ENCODE results near the gene BCL2. TPM values are rescaled to one million over a fixed set of nuclear protein-coding genes. Genes with fewer than 3 reads are reported as not detected.
A peak's percentile ranks its signal among the peaks of the same experiment; 100 is the strongest.

The BCL2 gene
- total RNA-seq, 4 donors from 2014 or later = 14.3 to 34.8 (median 23.5) TPM

GRCh38 chr18:63177259-63177658 lies 142.3 kb downstream of the BCL2 start:
- Histone ChIP-seq H3K27ac (peak overlapping the region; percentile 83 to 87 (median 86)), H3K9me3 (no peaks in the 10 kb centered on the region), H3K4me1 (peaks cover 41 to 55% (median 46%) of the 10 kb centered on the region in 4 donors), H3K27me3 (no peaks in the 10 kb centered on the region), H3K4me3 (no peak overlapping the region), H3K36me3 (no peaks in the 10 kb centered on the region)
- TF ChIP-seq EP300 (IDR thresholded peaks at IDR 0.05; ENCODE audit: low read depth) = no peak
- no peak for TF ChIP-seq POLR2A (IDR thresholded peaks at IDR 0.05)
- no peak for TF ChIP-seq POLR2AphosphoS5 (IDR thresholded peaks at IDR 0.05)
- TF ChIP-seq CTCF (IDR thresholded peaks at IDR 0.05) = no peak
- WGBS, 2 donors (ENCODE audit: low coverage in 1 of 2) = 67% methylated on average over 6 of the region's 6 CpGs; no CpG with 5 or more reads in 1 of the 2 donors
- intact Hi-C loops (cut with DNase I; ENCODE audit: low total_unique reads) (no loop called here), in situ Hi-C loops (cut with MboI; ENCODE audit: low pct_ligation_motif_present in 1 of 4, low pct_unique_long_range_greater_than_20kb in 1 of 4, low sequenced_read_pairs in 3 of 4) (no loop called here)
- DNase-seq = no peak

GRCh38 chr18:63175264-63175663 lies 144.3 kb downstream of the BCL2 start:
- in situ Hi-C loops (cut with MboI; ENCODE audit: low pct_ligation_motif_present in 1 of 4, low pct_unique_long_range_greater_than_20kb in 1 of 4, low sequenced_read_pairs in 3 of 4) (no loop called here), intact Hi-C loops (cut with DNase I; ENCODE audit: low total_unique reads) (no loop called here)
- WGBS, 2 donors (ENCODE audit: low coverage in 1 of 2) = 84 to 100% methylated on average over 2 of the region's 2 CpGs
- DNase-seq = no peak
- Histone ChIP-seq H3K9me3 (no peaks in the 10 kb centered on the region), H3K4me1 (peaks cover 23 to 35% (median 27%) of the 10 kb centered on the region in 4 donors), H3K27ac (no peak overlapping the region), H3K27me3 (no peaks in the 10 kb centered on the region), H3K36me3 (no peaks in the 10 kb centered on the region), H3K4me3 (no peak overlapping the region)
- TF ChIP-seq CTCF (IDR thresholded peaks at IDR 0.05) (no peak), EP300 (IDR thresholded peaks at IDR 0.05; ENCODE audit: low read depth) (no peak), POLR2A (IDR thresholded peaks at IDR 0.05) (no peak), POLR2AphosphoS5 (IDR thresholded peaks at IDR 0.05) (no peak)

GRCh38 chr18:63173983-63174382 lies 145.6 kb downstream of the BCL2 start:
- DNase-seq = no peak
- TF ChIP-seq CTCF (IDR thresholded peaks at IDR 0.05) = no peak
- TF ChIP-seq POLR2AphosphoS5 (IDR thresholded peaks at IDR 0.05) = no peak
- no peak for TF ChIP-seq POLR2A (IDR thresholded peaks at IDR 0.05)
- TF ChIP-seq EP300 (IDR thresholded peaks at IDR 0.05; ENCODE audit: low read depth) = no peak
- 82 to 100% methylated on average over 2 of the region's 2 CpGs for WGBS, 2 donors (ENCODE audit: low coverage in 1 of 2)
- no peak overlapping the region for H3K4me3 ChIP-seq
- intact Hi-C loops (cut with DNase I; ENCODE audit: low total_unique reads) (no loop called here), in situ Hi-C loops (cut with MboI; ENCODE audit: low pct_ligation_motif_present in 1 of 4, low pct_unique_long_range_greater_than_20kb in 1 of 4, low sequenced_read_pairs in 3 of 4) (no loop called here)
- H3K27ac ChIP-seq = no peak overlapping the region
- H3K27me3 ChIP-seq = no peaks in the 10 kb centered on the region
- no peaks in the 10 kb centered on the region for H3K9me3 ChIP-seq
- no peaks in the 10 kb centered on the region for H3K36me3 ChIP-seq
- peaks cover 13 to 22% (median 17%) of the 10 kb centered on the region in 4 donors for H3K4me1 ChIP-seq

GRCh38 chr18:63169853-63170252 lies 149.7 kb downstream of the BCL2 start:
- no peaks in the 10 kb centered on the region for H3K4me1 ChIP-seq
- 98 to 99% methylated on average over 5 of the region's 5 CpGs for WGBS, 2 donors (ENCODE audit: low coverage in 1 of 2)
- in situ Hi-C loops (cut with MboI; ENCODE audit: low pct_ligation_motif_present in 1 of 4, low pct_unique_long_range_greater_than_20kb in 1 of 4, low sequenced_read_pairs in 3 of 4) (no loop called here), intact Hi-C loops (cut with DNase I; ENCODE audit: low total_unique reads) (no loop called here)
- DNase-seq = no peak
- no peak overlapping the region for H3K27ac ChIP-seq
- no peak overlapping the region for H3K4me3 ChIP-seq
- no peaks in the 10 kb centered on the region for H3K9me3 ChIP-seq
- no peaks in the 10 kb centered on the region for H3K36me3 ChIP-seq
- no peaks in the 10 kb centered on the region for H3K27me3 ChIP-seq
- no peak for TF ChIP-seq POLR2A (IDR thresholded peaks at IDR 0.05)
- TF ChIP-seq CTCF (IDR thresholded peaks at IDR 0.05) = no peak
- TF ChIP-seq EP300 (IDR thresholded peaks at IDR 0.05; ENCODE audit: low read depth) = no peak
- no peak for TF ChIP-seq POLR2AphosphoS5 (IDR thresholded peaks at IDR 0.05)

Data from transverse colon (tissue), 4 donors.